K562 (cell line): ENCODE data around the gene NUP153. TPM values are rescaled to one million over a fixed set of nuclear protein-coding genes. Genes with fewer than 3 reads are reported as not detected.
A peak's percentile ranks its signal among the peaks of the same experiment; 100 is the strongest.

ENCODE experiments used
- GATAD2B ChIP-seq: fragments of 450-650 bp; IDR thresholded peaks from 2 replicates; pipeline ENCODE4 v1.6.1; 2017; ENCODE audit warnings: mild to moderate bottlenecking, borderline replicate concordance
- HDGF ChIP-seq: fragments of 450-650 bp; IDR thresholded peaks from 2 replicates; pipeline ENCODE4 v1.6.1; 2016
- ID3 ChIP-seq, 2 experiments: fragments of 250-450 bp in 1 of 2; fragments of 450-650 bp in 1 of 2; sonication (Bioruptor Pico) in 1 of 2; IDR thresholded peaks; 2 replicates each; pipeline versions ENCODE4 v1.6.1 to v1.8.0; 2016 to 2021; ENCODE audit warnings: mild to moderate bottlenecking in 2 of 2, moderate library complexity in 2 of 2, missing compliant biosample characterization in 1 of 2, missing genetic modification characterization in 1 of 2
- SPI1 ChIP-seq: IDR thresholded peaks from 2 replicates; pipeline ENCODE4 v1.6.1; 2011; ENCODE audit warnings: low read depth, low read length, control low read depth, borderline replicate concordance
- TEAD1 ChIP-seq, 2 experiments: fragments of 450-650 bp in 1 of 2; sonication (generic) in 1 of 2; formaldehyde crosslinking; IDR thresholded peaks; 2 replicates each; pipeline versions ENCODE4 v1.4.0 to v1.8.0; 2020 to 2022; ENCODE audit warnings: mild to moderate bottlenecking in 2 of 2, missing genetic modification reagents in 1 of 2
- ZBTB8A ChIP-seq: fragments of 450-650 bp; IDR thresholded peaks from 2 replicates; pipeline ENCODE4 v1.6.1; 2018; ENCODE audit warnings: mild to moderate bottlenecking, moderate library complexity; ENCODE audit not compliant: partially characterized antibody
- ZBTB9 ChIP-seq: fragments of 450-650 bp; formaldehyde crosslinking; IDR thresholded peaks from 2 replicates; pipeline ENCODE4 v1.4.0; 2020; ENCODE audit warnings: mild to moderate bottlenecking, moderate library complexity
- ZMIZ1 ChIP-seq, 2 experiments: fragments of 150-350 bp in 1 of 2; IDR thresholded peaks; 2 replicates each; pipeline ENCODE4 v1.6.1; 2012 to 2016; ENCODE audit warnings: low read depth in 2 of 2, low read length in 2 of 2, mild to moderate bottlenecking in 1 of 2, moderate library complexity in 1 of 2
- ZNF232 ChIP-seq: sonication (generic); formaldehyde crosslinking; IDR thresholded peaks from 2 replicates; pipeline ENCODE4 v1.8.0; 2022; ENCODE audit warnings: mild to moderate bottlenecking, missing genetic modification reagents
- ZNF318 ChIP-seq, 2 experiments: fragments of 450-650 bp; IDR thresholded peaks; 2 replicates each; pipeline ENCODE4 v1.6.1; 2016; ENCODE audit warnings: mild to moderate bottlenecking in 2 of 2, borderline replicate concordance in 1 of 2, low read depth in 1 of 2, moderate library complexity in 1 of 2
- ZNF507 ChIP-seq: conservative IDR thresholded peaks from 2 replicates; pipeline ENCODE4 v1.6.1; 2017; ENCODE audit warnings: missing genetic modification characterization, missing compliant biosample characterization
- ZNF586 ChIP-seq: fragments of 450-650 bp; formaldehyde crosslinking; conservative IDR thresholded peaks from 2 replicates; pipeline ENCODE4 v1.4.0; 2020; ENCODE audit warnings: mild to moderate bottlenecking, moderate library complexity
- polyA plus RNA-seq, 8 experiments: library from polyadenylated mRNA; depleted of rRNA in 4 of 8; stranded (reverse) in 5 of 8; unstranded in 3 of 8; fragments of >200 nt; fragmentation: Nextera tagmentation in 2 of 8; fragmentation: Illumina TruSeq in 1 of 8; extraction: Ambion mirVana in 2 of 8; extraction: Trizol in 1 of 8; gene quantifications; 2 replicates each; pipeline versions ENCODE4 v1.2.1 to v1.2.3, GENCODE V29; 2011 to 2014; ENCODE audit warnings: inconsistent platforms in 1 of 8, missing spikeins in 1 of 8
- total RNA-seq, 7 experiments: library from RNA; depleted of rRNA in 6 of 7; stranded (reverse); fragments of >200 nt in 6 of 7; fragmentation: Illumina TruSeq in 2 of 7; extraction: Trizol in 2 of 7; gene quantifications; 2 replicates each; pipeline versions ENCODE4 v1.2.1 to v1.2.3, GENCODE V29; 2011 to 2021; ENCODE audit warnings: low replicate concordance in 1 of 7

The NUP153 gene
- total and polyA plus RNA-seq, 9 of the 15 experiments (the other 6 are each of a cell fraction or from before 2014, with no cell fraction given), result 21.9 to 110 (median 84.8) TPM

DNA sequence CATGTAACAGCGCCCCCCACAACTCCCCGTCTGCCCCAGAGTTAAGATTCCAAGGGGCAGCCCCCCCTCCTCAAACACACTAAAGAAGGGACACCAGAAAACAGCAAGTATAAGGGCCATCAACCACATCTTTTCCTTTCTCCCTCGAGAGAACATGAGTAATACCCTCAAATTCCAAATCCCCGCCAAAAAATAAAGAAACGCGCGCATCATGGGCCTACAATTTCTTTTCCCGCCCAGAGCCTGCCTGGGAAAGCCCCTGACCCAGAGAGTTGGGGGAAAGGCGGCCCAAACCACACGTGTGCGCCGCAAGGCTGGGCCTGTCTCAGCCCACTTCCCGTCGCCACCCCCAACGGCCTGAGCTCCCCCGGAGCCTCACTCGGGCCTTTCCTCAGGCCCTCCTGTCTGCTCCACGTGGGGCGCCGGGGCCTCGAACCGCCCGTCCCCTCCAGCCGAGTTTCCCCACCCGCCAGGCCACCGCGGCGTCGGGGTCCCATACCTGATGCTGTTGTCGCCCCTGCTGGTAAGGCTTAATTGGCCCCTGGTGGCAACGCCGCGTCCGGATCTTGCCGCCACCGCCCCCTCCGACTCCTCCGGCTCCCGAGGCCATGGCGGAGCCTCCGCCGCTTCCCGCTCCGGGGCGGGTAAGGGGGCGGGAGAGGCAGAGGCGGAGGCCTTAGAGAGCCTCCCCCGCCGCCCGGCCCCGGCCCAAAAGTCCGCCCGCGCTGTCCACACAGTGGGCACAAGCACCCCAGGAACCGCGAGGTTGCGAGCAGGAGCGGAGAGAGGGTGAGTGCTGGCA is 746 bp downstream of the NUP153 start (continued):
- TF ChIP-seq ZNF318 (IDR thresholded peaks at IDR 0.05; ENCODE audit: borderline replicate concordance in 1 of 2, low read depth in 1 of 2) (no peak), ZNF586 (no peak), SPI1 (peak; percentile 47; the same call in 1 of the 2 replicates), GATAD2B (no peak; the same call in 1 of the 2 replicates), ZBTB8A (no peak), ZMIZ1 (IDR thresholded peaks at IDR 0.05; ENCODE audit: low read depth in 2 of 2, low read length in 2 of 2) (no peak), ZBTB9 (CRISPR knock-in tag) (0 out of 2 replicates have a peak, but pooled peaks have one; percentile 7), TEAD1 (CRISPR knock-in tag; IDR thresholded peaks at IDR 0.05) (peak in 1 of 2 experiments; percentile 78; a peak in 2 of 4 replicates), ZNF507 (tag) (no peak), HDGF (0 out of 2 replicates have a peak, but pooled peaks have one; percentile 17), ZNF232 (peak; percentile 89; the same call in 1 of the 2 replicates), ID3 (CRISPR knock-in tag; IDR thresholded peaks at IDR 0.05) (no peak), ID3 (tag; IDR thresholded peaks at IDR 0.05) (peak; percentile 82)
